NCI-H187 (cell line): Measurements from ENCODE around the gene RIC1.
"Not testable (repeated sequence)": the region's sequence is repeated elsewhere in the genome, so short reads cannot be mapped to it uniquely, and the experiment has no call there.

ENCODE experiments used
- DNase-seq, 2 experiments: peaks; one replicate each; lab custom pipeline; 2025; lab: John Stamatoyannopoulos, UW

Gene RIC1

DNA sequence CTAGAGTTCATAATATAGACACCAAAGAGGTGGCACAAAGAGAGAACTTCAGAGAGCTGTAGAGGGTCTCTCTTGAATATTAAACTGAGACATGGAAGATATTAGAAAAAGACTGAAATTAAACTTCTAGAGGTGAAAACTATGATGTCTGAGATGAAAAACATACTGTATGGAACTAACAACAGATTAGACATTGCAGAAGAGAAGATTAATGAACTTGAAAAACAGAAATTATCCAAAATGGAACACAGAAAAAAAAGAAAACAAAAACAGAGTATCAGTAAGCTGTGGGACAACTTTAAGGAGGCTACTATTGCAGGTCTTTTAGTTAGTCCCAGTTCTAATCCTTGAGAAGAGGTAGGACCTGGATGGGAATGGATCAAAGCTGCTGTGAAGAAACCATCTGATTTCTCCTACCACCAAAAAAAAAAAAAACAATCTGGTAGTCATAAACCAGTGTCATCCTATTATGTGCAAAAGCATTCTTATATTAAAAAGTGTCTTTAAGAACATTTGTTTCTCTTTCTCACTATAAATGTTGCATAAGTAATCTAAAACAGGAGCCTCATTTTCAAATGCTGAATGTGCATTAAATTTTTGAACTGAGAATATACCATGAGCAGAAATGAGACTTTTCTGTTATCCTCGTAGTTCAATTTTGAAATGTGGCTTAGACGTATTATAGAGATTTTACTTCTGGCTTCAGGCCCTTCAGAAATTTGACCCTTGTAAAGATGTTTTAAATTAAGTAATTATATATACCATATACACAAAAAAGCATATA is 107.8 kb downstream of the RIC1 start:
- DNase-seq, result no peak

GRCh38 chr9:5743109-5743508 is 114.2 kb downstream of the RIC1 start:
- no peak for DNase-seq

DNA sequence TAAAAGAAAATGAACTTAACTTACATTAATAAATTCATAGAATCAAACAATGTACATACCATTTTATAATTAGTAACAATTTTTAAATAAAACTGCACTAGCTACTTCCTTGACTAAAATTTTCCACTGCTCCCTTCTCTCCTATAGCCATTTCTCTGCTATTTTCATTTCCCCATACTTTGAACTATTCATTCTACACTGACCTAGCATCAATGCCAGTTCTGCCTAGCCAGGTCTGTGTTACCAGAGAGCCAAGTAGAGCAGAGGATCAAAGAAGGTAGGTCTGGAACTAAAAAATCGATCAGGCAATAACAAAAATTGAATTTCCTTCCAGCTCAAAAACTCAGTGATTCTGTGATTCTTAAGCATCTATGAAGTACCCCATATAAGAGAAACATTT is 119.5 kb downstream of the RIC1 start:
- no peak for DNase-seq

GRCh38 chr9:5749306-5749705 is 120.4 kb downstream of the RIC1 start:
- no peak for DNase-seq

DNA sequence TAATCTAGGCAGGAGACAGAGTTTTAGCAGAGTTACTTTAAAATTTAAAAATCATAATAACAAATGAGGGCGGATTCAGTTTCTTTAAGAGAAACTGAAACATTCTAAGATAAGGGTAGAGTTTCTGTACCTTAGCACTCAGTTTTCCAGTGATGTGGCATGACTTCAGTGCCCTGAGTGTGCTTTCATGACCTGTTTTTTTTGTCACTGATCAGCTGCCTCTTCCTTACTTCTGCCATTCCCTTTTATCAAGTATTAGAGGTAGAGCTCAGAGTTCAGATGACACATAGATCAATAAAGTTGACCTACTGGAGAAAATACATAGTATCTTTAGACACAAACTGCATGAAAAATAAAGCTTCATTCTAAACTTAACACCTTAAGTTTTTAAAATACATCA is 121.7 kb downstream of the RIC1 start:
- no peak for DNase-seq

- no peak for DNase-seq
Measured at GRCh38 chr9:5756633-5757032, 127.7 kb downstream of the RIC1 start.

DNA sequence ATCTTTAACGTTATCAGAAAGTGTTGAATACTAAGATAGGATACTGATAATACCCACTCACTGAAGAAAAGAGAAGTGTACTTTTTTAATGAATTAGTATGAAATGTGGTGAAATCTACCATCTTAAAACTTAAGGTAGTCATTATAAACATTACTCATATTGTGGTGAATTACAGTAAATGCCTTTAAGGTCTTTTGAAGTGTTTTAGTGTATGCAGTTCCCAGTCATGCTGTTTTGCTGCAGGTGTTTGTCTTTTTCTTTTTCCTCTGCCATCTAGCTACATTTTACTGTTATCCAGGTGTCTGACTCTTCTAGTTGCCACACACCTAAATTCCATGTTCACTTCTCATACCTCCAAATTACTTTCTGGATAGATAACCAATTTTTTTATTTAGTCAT is 131.4 kb downstream of the RIC1 start:
- DNase-seq, result no peak

DNA sequence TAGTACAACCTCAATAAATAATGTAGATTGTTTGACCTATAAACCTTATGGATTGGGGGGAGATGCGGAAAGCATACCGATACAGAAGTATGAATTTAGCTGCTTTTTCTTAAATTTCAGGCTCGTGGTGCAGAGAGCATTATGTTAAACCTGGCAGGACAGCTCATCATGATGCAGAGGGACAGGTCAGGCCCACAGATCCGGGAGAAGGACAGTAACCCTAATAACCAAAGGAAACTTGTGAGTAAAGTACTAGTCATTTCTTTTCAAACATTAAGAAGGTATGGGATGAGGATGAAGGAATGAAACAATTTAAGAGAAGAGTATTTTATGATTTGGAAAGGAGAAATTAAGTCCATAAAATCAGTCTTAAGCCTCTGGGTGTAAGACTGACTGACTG is 133.5 kb downstream of the RIC1 start:
- DNase-seq, result no peak

GRCh38 chr9:5764130-5764868 is 135.4 kb downstream of the RIC1 start:
- DNase-seq, result no peak

- no peak for DNase-seq
Measured at GRCh38 chr9:5767968-5768932, 139.3 kb downstream of the RIC1 start.

DNA sequence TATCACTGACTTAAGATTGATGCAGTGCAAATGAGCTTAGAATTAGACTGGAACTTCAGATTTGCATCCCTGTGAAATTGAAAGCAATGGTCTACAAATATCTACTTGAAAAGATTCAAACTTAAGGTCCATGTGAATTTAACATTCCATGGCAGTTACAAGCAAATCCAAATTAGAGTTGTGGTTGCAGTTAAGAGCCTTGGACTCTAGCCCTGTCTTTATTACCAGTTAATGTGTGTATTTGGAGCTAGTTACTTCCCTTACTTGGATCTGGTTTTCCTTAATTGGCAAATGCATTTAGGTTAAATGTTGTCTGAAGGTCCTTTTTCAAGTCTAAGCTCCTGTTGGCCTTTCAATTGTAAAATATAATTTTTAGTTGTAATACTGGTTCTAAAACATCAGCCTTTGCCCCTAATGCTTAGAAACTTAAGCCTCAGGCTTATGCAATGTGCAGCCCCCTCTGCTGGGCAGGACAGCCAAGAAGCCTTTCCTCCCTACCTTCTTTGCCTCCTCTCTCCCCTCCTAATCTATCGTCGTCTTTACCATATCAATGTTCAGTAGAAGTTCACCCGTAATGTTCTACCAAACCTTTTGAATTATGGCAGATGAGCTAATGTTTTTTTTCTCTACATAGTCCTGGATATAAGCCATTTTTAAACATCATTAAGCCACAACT is 144.6 kb downstream of the RIC1 start:
- DNase-seq, result no peak

DNA sequence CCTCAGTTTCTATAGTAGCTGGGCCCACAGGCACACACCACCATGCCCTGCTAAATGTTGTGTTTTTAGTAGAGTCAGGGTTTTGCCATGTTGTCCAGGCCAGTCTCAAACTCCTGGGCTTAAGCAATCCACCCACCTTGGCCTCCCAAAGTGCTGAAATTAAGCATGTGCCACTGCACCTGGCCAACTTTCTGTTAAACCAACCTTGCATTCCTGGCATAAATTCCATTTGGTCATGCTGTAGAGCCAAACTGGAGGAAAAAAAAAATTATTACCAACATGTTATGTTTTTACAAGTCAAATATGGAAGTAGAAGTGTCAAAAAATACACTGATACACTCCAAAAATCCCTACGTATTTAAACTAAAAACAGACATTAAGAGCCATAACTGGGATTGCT is 149.9 kb downstream of the RIC1 start:
- no peak for DNase-seq

- DNase-seq, result not testable (repeated sequence)
Measured at GRCh38 chr9:5779705-5780218, 150.9 kb downstream of the RIC1 start.

DNA sequence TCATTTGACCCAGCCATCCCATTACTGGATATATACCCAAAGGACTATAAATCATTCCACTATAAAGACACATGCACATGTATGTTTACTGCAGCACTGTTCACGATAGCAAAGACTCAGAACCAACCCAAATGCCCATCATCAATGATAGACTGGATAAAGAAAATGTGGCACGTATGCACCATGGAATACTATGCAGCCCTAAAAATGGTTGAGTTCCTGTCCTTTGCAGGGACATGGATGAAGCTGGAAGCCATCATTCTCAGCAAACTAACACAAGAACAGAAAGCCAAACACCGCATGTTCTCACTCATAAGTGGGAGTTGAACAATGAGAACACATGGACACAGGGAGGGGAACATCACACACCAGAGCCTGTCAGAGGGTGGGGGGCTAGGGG is 154.5 kb downstream of the RIC1 start:
- not testable (repeated sequence) for DNase-seq

DNA sequence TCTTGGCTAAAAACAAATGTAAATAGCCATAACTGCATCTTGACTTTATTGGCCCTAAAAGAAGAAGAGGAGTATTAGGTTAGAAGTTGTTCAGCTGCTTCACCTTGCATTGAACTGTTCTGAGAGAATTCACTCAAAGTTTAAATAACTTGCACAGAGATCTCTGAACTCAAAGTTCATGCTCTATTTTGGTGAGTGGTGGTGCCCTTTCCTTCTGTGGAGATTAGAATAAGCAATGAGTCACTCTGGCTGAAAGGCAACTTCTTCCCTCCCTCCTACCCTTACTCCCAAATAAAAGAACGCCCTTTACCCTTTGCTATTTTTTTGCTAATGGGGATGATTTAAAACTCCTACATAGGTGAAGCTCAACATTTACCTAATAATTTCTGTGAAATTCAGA is 155.1 kb downstream of the RIC1 start:
- DNase-seq, result no peak

DNA sequence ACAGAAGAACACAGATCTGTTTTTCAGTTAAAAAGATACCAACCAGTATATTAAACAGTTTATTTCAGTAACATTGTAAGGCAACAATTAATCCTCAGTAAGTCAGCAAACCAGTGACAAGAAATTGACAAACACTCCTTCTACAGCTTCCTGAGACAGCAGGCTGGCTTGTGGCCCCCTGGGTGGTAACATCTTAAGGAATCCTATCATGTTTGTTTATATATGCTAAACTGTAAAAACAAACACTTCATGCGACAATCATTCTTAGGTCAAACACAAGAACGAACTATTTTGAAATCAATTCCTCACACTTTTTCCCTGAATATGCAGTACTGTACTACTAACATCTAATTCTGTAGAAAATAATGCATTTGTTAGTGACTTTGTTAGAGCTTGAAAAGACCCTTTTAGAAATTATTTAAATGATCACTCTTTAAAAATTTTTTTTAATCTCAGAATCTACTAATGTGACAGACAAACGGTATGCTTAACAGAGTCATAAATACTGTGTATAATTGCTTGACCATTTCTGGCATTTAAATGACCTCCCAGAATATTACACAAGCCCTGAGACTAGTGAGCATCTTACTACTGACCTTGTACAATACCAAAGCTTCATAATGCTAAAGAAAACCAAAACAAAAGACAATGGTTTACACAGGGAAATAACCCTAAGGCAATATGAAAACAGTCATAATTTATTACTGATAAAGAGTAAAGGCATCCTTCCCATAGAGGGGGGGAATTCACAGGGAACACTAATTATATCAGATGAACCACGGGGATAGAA is 155.8 kb downstream of the RIC1 start:
- DNase-seq, result no peak

DNA sequence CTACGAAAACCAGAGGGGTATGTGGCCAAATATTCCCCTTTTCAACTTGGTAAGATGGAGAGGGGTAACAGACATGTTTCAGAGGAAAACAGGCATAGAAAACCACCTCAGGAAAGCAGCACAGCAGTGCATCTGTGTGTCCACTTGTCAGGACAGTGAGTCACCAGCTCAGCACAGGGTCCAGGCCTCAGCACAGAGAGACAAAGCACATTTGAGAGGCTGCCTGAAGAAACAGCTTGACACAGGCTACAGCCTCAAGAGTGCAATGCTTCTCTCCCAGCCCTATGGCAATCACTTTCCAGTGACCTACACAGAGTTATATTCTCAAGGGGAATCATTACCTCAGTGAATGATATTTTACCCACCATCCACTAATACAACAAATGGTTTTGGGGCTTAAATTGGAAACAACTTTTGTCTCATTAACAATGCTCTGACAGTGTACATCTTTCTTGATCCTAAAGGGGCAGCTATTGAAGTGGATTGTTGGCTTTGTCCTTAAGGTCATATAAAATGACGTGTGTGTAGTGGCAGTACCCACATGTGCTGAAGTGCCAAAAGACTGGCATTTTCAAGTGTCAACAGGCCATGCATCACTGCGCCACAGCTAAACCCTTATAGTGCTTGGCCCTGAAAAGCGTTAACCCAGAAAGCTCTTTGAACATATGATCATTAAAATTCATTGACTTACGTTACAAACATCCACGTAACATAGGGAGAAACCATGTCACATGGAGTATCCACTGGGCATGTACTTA is 157.6 kb downstream of the RIC1 start:
- DNase-seq, result no peak

- no peak for DNase-seq
Measured at GRCh38 chr9:5787220-5787619, 158.3 kb downstream of the RIC1 start.

DNA sequence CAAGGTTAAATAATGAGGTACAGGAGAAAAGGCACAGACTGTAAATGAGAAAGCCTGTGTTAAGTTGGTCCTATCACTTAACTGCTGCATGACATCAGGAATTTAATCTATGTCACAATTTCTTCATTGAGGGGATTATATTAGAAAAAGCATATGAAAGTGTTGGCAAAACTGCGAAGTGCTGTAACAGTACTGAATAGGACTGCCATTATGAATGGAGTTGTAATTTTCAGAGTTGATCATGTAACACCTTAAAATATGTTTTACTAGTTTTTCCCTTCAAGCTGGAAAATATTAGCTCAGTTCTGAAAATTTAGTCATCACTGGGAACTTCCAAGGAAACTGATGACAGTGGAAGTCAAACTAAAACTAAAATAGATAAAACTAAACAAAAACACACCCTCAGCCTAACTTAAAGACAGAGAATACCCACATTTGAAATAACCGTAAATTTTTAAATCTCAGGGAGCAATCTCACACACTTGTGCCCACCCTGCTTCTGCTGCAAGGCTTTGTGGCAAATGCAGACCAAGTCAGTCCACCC is 158.9 kb downstream of the RIC1 start:
- no peak for DNase-seq

- no peak for DNase-seq
Measured at GRCh38 chr9:5789489-5789888, 160.6 kb downstream of the RIC1 start.
